ENCODE results near the gene SEPTIN12. TPM values are rescaled to one million over a fixed set of nuclear protein-coding genes. Genes with fewer than 3 reads are reported as not detected.

SEPTIN12 gene
- total and polyA plus RNA-seq, 2 of the 4 experiments (the other 2 are of a cell fraction): not detected

GRCh38 chr16:4777339-4778049 lies 10.7 kb downstream of the SEPTIN12 start:
- in situ Hi-C loops (cut with MboI; ENCODE audit: low sequenced_read_pairs) (no loop called here), intact Hi-C loops (cut with micrococcal nuclease) (no loop called here), dilution Hi-C loops (cut with HindIII; ENCODE audit: low sequenced_read_pairs, unreplicated experiment) (no loop called here)
- Histone ChIP-seq H4K20me1 (ENCODE audit: insufficient read depth, low read length) (no peaks in the 10 kb centered on the region), H3K9me3 (ENCODE audit: control insufficient read depth, insufficient read depth, low read length) (no peaks in the 10 kb centered on the region), H2AFZ (replicated peaks; ENCODE audit: low read length, poor library complexity) (no peak overlapping the region), H3K4ac (ENCODE audit: low read depth, low read length) (no peak overlapping the region), H3K27ac (ENCODE audit: insufficient read depth, low read length) (no peak overlapping the region), H3K56ac (ENCODE audit: extremely low read depth, insufficient read depth, low read length) (no peak overlapping the region), H3K36me3 (ENCODE audit: control insufficient read depth, insufficient read depth, low read length) (no peaks in the 10 kb centered on the region), H2BK120ac (ENCODE audit: low read depth, low read length) (no peak overlapping the region), H4K8ac (ENCODE audit: low read depth in 2 of 2, low read length in 2 of 2) (no peak overlapping the region), H4K91ac (ENCODE audit: insufficient read depth, low read depth, low read length) (no peak overlapping the region), H3K4me3 (ENCODE audit: insufficient read depth, low read depth, low read length) (no peak overlapping the region), H3K4me1 (ENCODE audit: control insufficient read depth, insufficient read depth, low read length) (no peaks in the 10 kb centered on the region), H3K9me1 (ENCODE audit: insufficient read depth, low read length) (no peaks in the 10 kb centered on the region), H2BK20ac (ENCODE audit: low read depth, low read length) (no peak overlapping the region), H3K4me2 (ENCODE audit: low read depth, low read length) (no peak overlapping the region), H3K23ac (ENCODE audit: low read depth, low read length) (no peak overlapping the region), H3K9ac (ENCODE audit: low read depth, low read length) (no peak overlapping the region), H2BK15ac (ENCODE audit: low read depth, low read length) (no peak overlapping the region), H2BK5ac (ENCODE audit: low read depth, low read length, poor library complexity, severe bottlenecking) (no peak overlapping the region), H4K5ac (ENCODE audit: low read depth, low read length) (no peak overlapping the region), H3K18ac (ENCODE audit: low read depth, low read length) (no peak overlapping the region), H3K79me1 (ENCODE audit: low read depth in 1 of 2, low read length in 2 of 2) (no peaks in the 10 kb centered on the region), H2AK5ac (ENCODE audit: low read depth, low read length) (no peak overlapping the region), H3K27me3 (ENCODE audit: control insufficient read depth, insufficient read depth, low read length) (0 out of 2 replicates have a peak, but pooled peaks cover 2% of the 10 kb centered on the region), H2AK9ac (replicated peaks; ENCODE audit: low read depth, low read length, poor library complexity) (no peak overlapping the region), H3K14ac (replicated peaks; ENCODE audit: low read depth, low read length) (no peak overlapping the region)
- ChIA-PET POLR2A (ENCODE audit: unreplicated experiment) (no interaction called here), CTCF (no interaction called here)
- no peak for TF ChIP-seq POLR2A (IDR thresholded peaks at IDR 0.05; ENCODE audit: low read depth, low read length)
- no peak for TF ChIP-seq NFE2L2 (IDR thresholded peaks at IDR 0.05; ENCODE audit: low read depth, low read length)
- peak; percentile 45 for TF ChIP-seq CEBPB (IDR thresholded peaks at IDR 0.05; ENCODE audit: low read depth, low read length)
- no peak for TF ChIP-seq SMC3 (IDR thresholded peaks at IDR 0.05; ENCODE audit: low read depth, low read length)
- no peak for TF ChIP-seq CHD1 (IDR thresholded peaks at IDR 0.05; ENCODE audit: low read depth, low read length)
- TF ChIP-seq USF2 (IDR thresholded peaks at IDR 0.05; ENCODE audit: low read depth, low read length): no peak
- DNase-seq (no peak), ATAC-seq (ENCODE audit: low read depth) (no peak)
- no TSS peak for BruUV-seq (replicated peaks)
- 66% methylated on average over 7 of the region's 17 CpGs; no CpG with 5 or more reads in 1 of the 2 experiments for WGBS, 2 experiments (ENCODE audit: extremely low coverage in 2 of 2, insufficient read length in 1 of 2)

All from IMR-90 (cell line).